HEK293 (cell line): ENCODE measurements around the gene NDUFS1.

ENCODE experiments used
- CTCF ChIA-PET: fragments of 350-600 bp; formaldehyde crosslinking; extraction: SDS; loops from one replicate; lab custom pipeline; 2021; ENCODE audit warnings: antibody characterized with exemption; lab: Yijun Ruan, JAX
- POLR2A ChIA-PET: fragments of 300-600 bp; formaldehyde crosslinking; extraction: SDS; loops from one replicate; lab custom pipeline; 2020; ENCODE audit warnings: antibody characterized with exemption, inconsistent platforms; lab: Yijun Ruan, JAX
- H3K27ac ChIP-seq: fragments of 200-500 bp; sonication (Bioruptor generic); 2 replicates; pipeline ENCODE4 v1.5.1; 2014; ENCODE audit warnings: low read depth, low read length, control low read depth, inconsistent platforms; ENCODE audit errors: extremely low read depth
- H3K36me3 ChIP-seq, 2 experiments: fragments of 200-500 bp in 1 of 2; sonication (Bioruptor generic) in 1 of 2; 1 replicate in 1 of 2; 2 replicates in 1 of 2; pipeline ENCODE4 v1.5.1; 2014 to 2017; ENCODE audit warnings: inconsistent platforms in 2 of 2, low read length in 2 of 2; ENCODE audit not compliant: control insufficient read depth in 2 of 2, insufficient read depth in 1 of 2
- H3K4me1 ChIP-seq: fragments of 200-500 bp; sonication (Bioruptor generic); 2 replicates; pipeline ENCODE4 v1.5.1; 2014; ENCODE audit warnings: mild to moderate bottlenecking, low read length, inconsistent platforms; ENCODE audit not compliant: control insufficient read depth, insufficient read depth
- H3K4me3 ChIP-seq: 2 replicates; pipeline ENCODE4 v1.5.1; 2011; ENCODE audit warnings: low read depth, mild to moderate bottlenecking, control low read depth, low read length, moderate library complexity
- H3K9me3 ChIP-seq: fragments of 200-500 bp; sonication (Bioruptor generic); 2 replicates; pipeline ENCODE4 v1.5.1; 2014; ENCODE audit warnings: low read depth, low read length, inconsistent platforms; ENCODE audit not compliant: control insufficient read depth, insufficient read depth
- BCL6B ChIP-seq: fragments of 450-650 bp; formaldehyde crosslinking; IDR thresholded peaks from 2 replicates; pipeline ENCODE4 v1.5.1; 2017; ENCODE audit warnings: missing biosample characterization, missing genetic modification characterization
- EGR2 ChIP-seq: fragments of 450-650 bp; formaldehyde crosslinking; IDR thresholded peaks from 2 replicates; pipeline ENCODE4 v1.5.1; 2016; ENCODE audit warnings: low read depth, missing biosample characterization, missing genetic modification characterization
- HOXA7 ChIP-seq: sonication (generic); formaldehyde crosslinking; IDR thresholded peaks from 2 replicates; pipeline ENCODE4 v1.8.1; 2022; ENCODE audit warnings: missing genetic modification reagents, borderline replicate concordance
- HOXD13 ChIP-seq: sonication (generic); formaldehyde crosslinking; IDR thresholded peaks from 2 replicates; pipeline ENCODE4 v1.8.0; 2022; ENCODE audit warnings: missing genetic modification reagents, borderline replicate concordance
- INSM2 ChIP-seq: fragments of 450-650 bp; formaldehyde crosslinking; IDR thresholded peaks from 2 replicates; pipeline ENCODE4 v1.5.1; 2016; ENCODE audit warnings: missing biosample characterization, missing genetic modification characterization
- MYNN ChIP-seq: fragments of 450-650 bp; formaldehyde crosslinking; IDR thresholded peaks from 2 replicates; pipeline ENCODE4 v1.5.1; 2016; ENCODE audit warnings: missing biosample characterization, missing genetic modification characterization, borderline replicate concordance
- OVOL3 ChIP-seq: fragments of 450-650 bp; formaldehyde crosslinking; IDR thresholded peaks from 2 replicates; pipeline ENCODE4 v1.5.1; 2016; ENCODE audit warnings: missing biosample characterization, missing genetic modification characterization
- TSHZ1 ChIP-seq: fragments of 450-650 bp; formaldehyde crosslinking; IDR thresholded peaks from 2 replicates; pipeline ENCODE4 v1.5.1; 2016; ENCODE audit warnings: missing biosample characterization, missing genetic modification characterization, borderline replicate concordance
- ZBTB8A ChIP-seq: fragments of 450-650 bp; formaldehyde crosslinking; IDR thresholded peaks from 2 replicates; pipeline ENCODE4 v1.5.1; 2016; ENCODE audit warnings: missing biosample characterization, missing genetic modification characterization
- ZFP37 ChIP-seq: fragments of 450-650 bp; formaldehyde crosslinking; IDR thresholded peaks from 2 replicates; pipeline ENCODE4 v1.5.1; 2016; ENCODE audit warnings: missing biosample characterization, missing genetic modification characterization
- ZFP41 ChIP-seq: fragments of 450-650 bp; formaldehyde crosslinking; IDR thresholded peaks from 2 replicates; pipeline ENCODE4 v1.5.1; 2016; ENCODE audit warnings: missing biosample characterization, missing genetic modification characterization, borderline replicate concordance
- ZNF133 ChIP-seq: fragments of 450-650 bp; formaldehyde crosslinking; IDR thresholded peaks from 2 replicates; pipeline ENCODE4 v1.5.1; 2016; ENCODE audit warnings: missing biosample characterization, missing genetic modification characterization
- ZNF169 ChIP-seq: fragments of 450-650 bp; formaldehyde crosslinking; IDR thresholded peaks from 2 replicates; pipeline ENCODE4 v1.5.1; 2016; ENCODE audit warnings: missing biosample characterization, missing genetic modification characterization
- ZNF223 ChIP-seq: fragments of 450-650 bp; formaldehyde crosslinking; IDR thresholded peaks from 2 replicates; pipeline ENCODE4 v1.5.1; 2016; ENCODE audit warnings: missing biosample characterization, missing genetic modification characterization
- ZNF335 ChIP-seq: fragments of 450-650 bp; formaldehyde crosslinking; conservative IDR thresholded peaks from 2 replicates; pipeline ENCODE4 v1.5.1; 2016; ENCODE audit warnings: missing biosample characterization, missing genetic modification characterization
- ZNF350 ChIP-seq: fragments of 450-650 bp; formaldehyde crosslinking; IDR thresholded peaks from 2 replicates; pipeline ENCODE4 v1.5.0; 2017; ENCODE audit warnings: missing biosample characterization, mild to moderate bottlenecking, missing genetic modification characterization
- ZNF510 ChIP-seq: fragments of 450-650 bp; formaldehyde crosslinking; IDR thresholded peaks from 2 replicates; pipeline ENCODE4 v1.5.1; 2018; ENCODE audit warnings: mild to moderate bottlenecking, missing genetic modification characterization, missing biosample characterization; ENCODE audit not compliant: insufficient replicate concordance
- ZNF513 ChIP-seq: fragments of 450-650 bp; IDR thresholded peaks from 2 replicates; pipeline ENCODE4 v1.5.1; 2018; ENCODE audit warnings: missing biosample characterization, missing genetic modification characterization
- ZNF549 ChIP-seq: fragments of 450-650 bp; IDR thresholded peaks from 2 replicates; pipeline ENCODE4 v1.5.1; 2018; ENCODE audit warnings: missing biosample characterization, missing genetic modification characterization, mild to moderate bottlenecking, inconsistent platforms, moderate library complexity
- ZNF555 ChIP-seq: fragments of 450-650 bp; formaldehyde crosslinking; conservative IDR thresholded peaks from 2 replicates; pipeline ENCODE4 v1.5.1; 2017; ENCODE audit warnings: missing biosample characterization, mild to moderate bottlenecking, missing genetic modification characterization, inconsistent platforms
- ZNF624 ChIP-seq: fragments of 450-650 bp; formaldehyde crosslinking; IDR thresholded peaks from 2 replicates; pipeline ENCODE4 v1.5.1; 2017; ENCODE audit warnings: missing biosample characterization, missing genetic modification characterization
- ZNF639 ChIP-seq: fragments of 450-650 bp; formaldehyde crosslinking; IDR thresholded peaks from 2 replicates; pipeline ENCODE4 v1.5.1; 2016; ENCODE audit warnings: missing biosample characterization, missing genetic modification characterization
- ZNF677 ChIP-seq: fragments of 450-650 bp; IDR thresholded peaks from 2 replicates; pipeline ENCODE4 v1.5.0; 2018; ENCODE audit warnings: missing biosample characterization, mild to moderate bottlenecking, missing genetic modification characterization, moderate library complexity
- ZNF830 ChIP-seq: fragments of 450-650 bp; IDR thresholded peaks from 2 replicates; pipeline ENCODE4 v1.5.0; 2018; ENCODE audit warnings: missing biosample characterization, missing genetic modification characterization, low read depth, mild to moderate bottlenecking, moderate library complexity
- ZSCAN5A ChIP-seq: fragments of 450-650 bp; formaldehyde crosslinking; IDR thresholded peaks from 2 replicates; pipeline ENCODE4 v1.5.1; 2016; ENCODE audit warnings: missing biosample characterization, missing genetic modification characterization

Gene NDUFS1

GRCh38 chr2:206149330-206149729, 9.9 kb downstream of the NDUFS1 start:
- Histone ChIP-seq H3K4me1 (no peaks in the 10 kb centered on the region), H3K27ac (no peak overlapping the region), H3K4me3 (no peak overlapping the region), H3K36me3 (peaks cover 62 to 81% of the 10 kb centered on the region in 2 experiments), H3K9me3 (no peaks in the 10 kb centered on the region)
- ChIA-PET POLR2A (no interaction called here), CTCF (no interaction called here)
- TF ChIP-seq ZNF555 (no peak), ZNF513 (no peak), ZNF223 (no peak), BCL6B (tag by site-specific recombination) (no peak), ZFP37 (no peak), OVOL3 (no peak), ZNF169 (tag by site-specific recombination) (no peak), ZFP41 (tag by site-specific recombination) (no peak), ZNF624 (no peak), ZNF830 (no peak), ZBTB8A (tag by site-specific recombination) (no peak), INSM2 (tag by site-specific recombination) (no peak), HOXD13 (no peak)

- ChIA-PET CTCF (no interaction called here), POLR2A (no interaction called here)
- Histone ChIP-seq H3K27ac (no peak overlapping the region), H3K4me3 (no peak overlapping the region), H3K4me1 (no peaks in the 10 kb centered on the region), H3K36me3 (peaks cover 82 to 96% of the 10 kb centered on the region in 2 experiments), H3K9me3 (no peaks in the 10 kb centered on the region)
- TF ChIP-seq TSHZ1 (tag by site-specific recombination) (no peak), ZNF510 (tag by site-specific recombination) (no peak), MYNN (tag by site-specific recombination) (no peak), ZNF549 (tag by site-specific recombination) (no peak), ZSCAN5A (tag by site-specific recombination) (no peak), ZNF639 (tag by site-specific recombination) (no peak), INSM2 (tag by site-specific recombination) (no peak), ZNF350 (tag by site-specific recombination) (no peak), ZNF335 (tag by site-specific recombination) (no peak), ZNF677 (no peak), EGR2 (tag by site-specific recombination) (no peak), HOXA7 (CRISPR knock-in tag) (no peak), ZNF133 (tag by site-specific recombination) (no peak)
Observed at GRCh38 chr2:206145665-206146064, 13.6 kb downstream of the NDUFS1 start.
